Epithelial cell of proximal tubule (primary cell): ENCODE measurements around the gene FHOD3. TPM values are rescaled to one million over a fixed set of nuclear protein-coding genes. Genes with fewer than 3 reads are reported as not detected.
"Not testable (repeated sequence)": the region's sequence is repeated elsewhere in the genome, so short reads cannot be mapped to it uniquely, and the experiment has no call there.

Source experiments
- DNase-seq: peaks from one replicate; pipeline ENCODE4 v3.0.0-alpha.2; 2011; ENCODE audit warnings: low read depth
- H3K4me3 ChIP-seq: 2 replicates; pipeline ENCODE4 v1.5.1; 2011; ENCODE audit warnings: low read depth, mild to moderate bottlenecking, low read length
- total RNA-seq: library from RNA; depleted of rRNA; stranded (reverse); fragments of >200 nt; gene quantifications from 2 replicates; pipeline ENCODE4 v1.2.3, GENCODE V29; 2015
- TF ChIP-seq, protein P1 (sequence below): conservative IDR thresholded peaks from 2 replicates; pipeline ENCODE4 v1.5.1; 2012; ENCODE audit warnings: low read depth, mild to moderate bottlenecking, low read length

Gene FHOD3
- total RNA-seq, 1 donor from 2014 or later, result 27.3 TPM

DNA sequence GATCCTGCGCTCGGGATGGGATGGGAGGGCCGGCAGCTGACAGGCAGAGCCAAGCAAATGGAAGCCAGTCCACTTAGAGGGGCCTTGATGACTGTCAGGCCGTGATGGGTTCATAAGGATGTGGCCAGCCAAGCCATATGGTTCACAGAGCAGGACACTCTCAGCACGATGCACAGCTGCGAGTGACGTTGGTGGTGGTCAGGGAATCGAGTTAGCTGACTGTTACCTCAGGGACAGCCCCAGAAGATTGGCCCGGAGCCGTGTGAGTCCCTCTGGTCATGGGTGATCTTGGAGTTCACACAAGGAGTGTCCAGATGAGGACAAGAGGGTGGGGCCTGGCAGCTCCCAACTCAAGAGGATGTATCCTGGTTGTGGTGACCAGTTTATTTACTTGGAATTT, 461.1 kb downstream of the FHOD3 start:
- TF ChIP-seq, protein P1, sequence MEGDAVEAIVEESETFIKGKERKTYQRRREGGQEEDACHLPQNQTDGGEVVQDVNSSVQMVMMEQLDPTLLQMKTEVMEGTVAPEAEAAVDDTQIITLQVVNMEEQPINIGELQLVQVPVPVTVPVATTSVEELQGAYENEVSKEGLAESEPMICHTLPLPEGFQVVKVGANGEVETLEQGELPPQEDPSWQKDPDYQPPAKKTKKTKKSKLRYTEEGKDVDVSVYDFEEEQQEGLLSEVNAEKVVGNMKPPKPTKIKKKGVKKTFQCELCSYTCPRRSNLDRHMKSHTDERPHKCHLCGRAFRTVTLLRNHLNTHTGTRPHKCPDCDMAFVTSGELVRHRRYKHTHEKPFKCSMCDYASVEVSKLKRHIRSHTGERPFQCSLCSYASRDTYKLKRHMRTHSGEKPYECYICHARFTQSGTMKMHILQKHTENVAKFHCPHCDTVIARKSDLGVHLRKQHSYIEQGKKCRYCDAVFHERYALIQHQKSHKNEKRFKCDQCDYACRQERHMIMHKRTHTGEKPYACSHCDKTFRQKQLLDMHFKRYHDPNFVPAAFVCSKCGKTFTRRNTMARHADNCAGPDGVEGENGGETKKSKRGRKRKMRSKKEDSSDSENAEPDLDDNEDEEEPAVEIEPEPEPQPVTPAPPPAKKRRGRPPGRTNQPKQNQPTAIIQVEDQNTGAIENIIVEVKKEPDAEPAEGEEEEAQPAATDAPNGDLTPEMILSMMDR, result no peak
- no peak for DNase-seq
- no peak overlapping the region for H3K4me3 ChIP-seq

DNA sequence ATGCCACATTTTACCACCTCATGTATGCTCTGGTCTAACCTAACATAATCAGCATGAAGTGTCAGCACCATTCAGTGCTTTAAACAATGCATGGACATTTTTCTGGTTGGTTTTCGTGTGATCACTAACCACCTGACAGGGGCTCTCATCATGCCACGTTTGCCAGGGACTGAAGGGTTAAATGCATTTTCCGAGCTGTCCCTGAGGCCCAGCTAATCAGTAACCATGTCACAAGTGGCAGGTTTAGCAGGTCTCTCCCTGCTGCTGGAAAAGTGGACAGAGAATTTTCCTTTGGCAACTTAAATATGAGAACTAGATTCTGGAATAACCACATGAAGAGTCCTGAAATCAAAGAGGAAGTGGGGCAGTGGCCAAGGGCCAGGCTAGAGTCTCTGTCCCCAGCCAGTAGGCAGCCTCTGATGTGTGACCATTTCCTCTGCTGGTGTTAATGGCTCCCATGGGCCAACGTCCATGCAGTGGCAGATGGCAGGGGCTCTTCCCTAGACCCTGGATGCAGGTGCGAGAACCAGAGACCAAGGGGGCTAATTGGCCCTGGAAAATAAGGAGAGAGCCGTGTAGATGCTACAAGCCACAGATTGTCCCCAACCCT, 461.8 kb downstream of the FHOD3 start:
- no peak overlapping the region for H3K4me3 ChIP-seq
- no peak for DNase-seq
- TF ChIP-seq, protein P1, result no peak

DNA sequence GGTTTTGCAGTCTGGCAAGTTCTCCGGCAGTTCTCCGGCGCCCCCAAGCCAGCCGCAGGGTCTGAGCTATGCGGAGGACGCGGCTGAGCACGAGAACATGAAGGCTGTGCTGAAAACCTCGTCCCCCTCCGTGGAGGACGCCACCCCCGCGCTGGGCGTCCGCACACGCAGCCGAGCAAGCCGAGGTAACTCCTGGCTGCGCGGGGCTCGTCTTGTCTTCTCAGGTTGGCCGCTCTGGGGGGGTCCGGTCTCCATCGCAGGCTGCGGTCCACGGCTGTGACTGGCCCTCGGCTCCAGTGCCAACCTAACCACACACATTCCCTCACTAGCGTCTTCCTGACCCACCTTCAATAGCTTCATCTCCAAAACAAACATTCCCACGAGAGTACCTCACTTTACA, 463.1 kb downstream of the FHOD3 start:
- no peak for DNase-seq
- TF ChIP-seq, protein P1, result no peak
- no peak overlapping the region for H3K4me3 ChIP-seq

DNA sequence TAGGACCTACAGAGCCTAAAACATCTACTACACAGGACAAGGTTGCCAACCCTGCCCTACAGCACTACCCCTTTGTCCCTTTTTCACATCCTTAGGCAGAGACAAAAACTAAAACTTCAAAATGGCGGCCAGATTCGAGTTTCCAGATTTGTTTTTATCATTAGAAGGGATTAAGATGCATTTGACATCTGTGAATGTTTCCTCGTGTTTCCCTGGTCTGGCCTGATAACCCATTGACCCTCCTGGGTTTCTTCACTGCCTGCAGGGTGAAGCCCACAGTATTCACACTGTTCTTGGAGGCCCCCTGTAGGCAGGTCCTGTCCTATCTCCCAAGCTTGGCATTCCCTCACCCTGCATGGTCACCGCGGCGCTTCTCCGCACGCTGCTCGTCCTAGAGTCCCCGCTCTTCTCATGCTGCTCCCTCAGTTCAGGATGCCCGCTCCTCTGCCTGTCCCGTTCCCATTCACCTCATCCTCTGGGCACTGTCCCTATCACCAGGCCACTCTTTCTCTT, 463.7 kb downstream of the FHOD3 start:
- DNase-seq, result no peak
- no peak overlapping the region for H3K4me3 ChIP-seq
- TF ChIP-seq, protein P1, result no peak

DNA sequence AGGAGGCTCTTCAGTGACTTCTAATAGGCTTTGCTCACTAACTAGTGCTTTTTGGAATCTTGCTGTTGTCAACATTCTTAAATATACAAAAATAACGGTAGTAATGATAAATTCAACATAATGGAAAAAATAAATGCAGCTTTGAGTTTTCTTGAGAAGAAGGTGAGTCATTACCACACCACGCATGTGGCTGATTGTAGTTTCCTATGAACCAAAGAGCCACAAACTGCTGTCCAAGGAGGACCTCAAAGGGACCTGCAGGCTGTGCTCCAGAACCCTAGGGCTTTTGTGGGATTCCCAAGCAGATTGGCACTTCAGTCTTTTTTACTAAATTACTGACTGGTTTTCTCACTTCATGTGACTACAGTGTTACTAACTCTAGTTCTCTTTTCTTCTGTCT, 464.6 kb downstream of the FHOD3 start:
- TF ChIP-seq, protein P1, result no peak
- no peak overlapping the region for H3K4me3 ChIP-seq
- DNase-seq, result no peak

DNA sequence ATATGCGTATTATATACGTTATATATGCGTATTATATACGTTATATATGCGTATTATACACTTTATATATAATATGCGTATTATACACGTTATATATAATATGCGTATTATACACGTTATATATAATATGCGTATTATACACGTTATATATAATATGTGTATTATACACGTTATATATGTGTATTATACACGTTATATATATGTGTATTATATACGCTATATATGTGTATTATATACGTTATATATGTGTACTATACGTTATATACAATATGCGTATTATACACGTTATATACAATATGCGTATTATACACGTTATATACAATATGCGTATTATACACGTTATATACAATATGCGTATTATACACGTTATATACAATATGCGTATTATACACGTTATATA, 465.5 kb downstream of the FHOD3 start:
- not testable (repeated sequence) for DNase-seq, H3K4me3 ChIP-seq

DNA sequence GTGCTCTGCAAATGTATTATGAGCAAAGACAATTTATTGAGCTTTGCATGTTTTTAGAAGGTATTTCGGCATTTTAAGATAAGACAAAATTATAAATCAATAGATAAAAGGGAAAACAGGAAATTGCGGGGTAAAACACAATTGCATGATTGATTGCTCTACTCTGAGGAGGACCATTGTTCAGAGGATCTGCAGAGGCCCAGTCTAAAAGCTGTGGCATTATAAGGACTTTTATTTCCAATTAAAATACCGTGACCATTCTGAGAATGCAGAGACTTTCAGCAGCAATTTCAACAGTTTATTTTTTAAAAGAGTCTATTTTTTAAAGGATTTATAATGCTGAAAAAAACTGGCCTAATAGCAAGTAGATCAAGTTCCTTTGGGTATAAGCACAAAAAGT, 469.3 kb downstream of the FHOD3 start:
- no peak for DNase-seq
- H3K4me3 ChIP-seq, result no peak overlapping the region
- TF ChIP-seq, protein P1, result no peak
